DOHH2 (cell line): Measurements from ENCODE around the gene DCAF8.
A peak's percentile ranks its signal among the peaks of the same experiment; 100 is the strongest.

Experiments
- CTCF ChIP-seq: fragments of 200-600 bp; sonication (generic); IDR thresholded peaks from one replicate; pipeline ENCODE4 v1.5.1; 2014; ENCODE audit warnings: antibody characterized with exemption, mild to moderate bottlenecking, low read depth, low read length; ENCODE audit not compliant: poor library complexity, severe bottlenecking
- EZH2phosphoT487 ChIP-seq: fragments of 200-600 bp; sonication (generic); IDR thresholded peaks from 2 replicates; pipeline ENCODE4 v1.6.1; 2017; ENCODE audit warnings: borderline replicate concordance, mild to moderate bottlenecking, antibody characterized with exemption, low read length, moderate library complexity, mixed read lengths

- TF ChIP-seq CTCF (peak; percentile 98), EZH2phosphoT487 (no peak)
Observed at GRCh38 chr1:160193091-160193819, 69.1 kb downstream of the DCAF8 start.
